Fibroblast of lung (primary cell): ENCODE measurements around the gene HNF4A.

Source experiments
- CTCF ChIP-seq, 2 donors: IDR thresholded peaks in 1 of 2; conservative IDR thresholded peaks in 1 of 2; 1 replicate in 1 of 2; 2 replicates in 1 of 2; pipeline ENCODE4 v1.5.1; 2011 to 2012; ENCODE audit warnings: low read length in 2 of 2, control low read depth in 1 of 2, inconsistent platforms in 1 of 2, low read depth in 1 of 2, mild to moderate bottlenecking in 1 of 2
- EZH2 ChIP-seq: IDR thresholded peaks from 2 replicates; pipeline ENCODE4 v1.5.1; 2012; ENCODE audit warnings: low read length, control low read depth, mild to moderate bottlenecking; ENCODE audit errors: missing control alignments

- no peak for TF ChIP-seq CTCF (conservative IDR thresholded peaks at IDR 0.05 in 1 of 2, IDR thresholded peaks at IDR 0.05 in 1 of 2; ENCODE audit: low read depth in 1 of 2, low read length in 2 of 2)
- no peak for TF ChIP-seq EZH2
Observed at GRCh38 chr20:44399446-44399845, 43.9 kb downstream of the HNF4A start.
